ENCODE results near the gene CSF3. TPM values are rescaled to one million over a fixed set of nuclear protein-coding genes. Genes with fewer than 3 reads are reported as not detected.

Gene CSF3
- polyA plus RNA-seq (2013, experiment 1 of 2) = not detected
- polyA plus RNA-seq (2013, experiment 2 of 2) = not detected

GRCh38 chr17:40015005-40015997 lies at the start of gene CSF3:
Gene CSF3, plus strand, starts transcription at chr17:40015440. Its CDS starts 35 bp downstream, at chr17:40015475.
- Histone ChIP-seq H3K27ac (ENCODE audit: low read depth, low read length) (no peak within 1 kb of the TSS), H3K9ac (ENCODE audit: low read depth, low read length) (no peak within 1 kb of the TSS), H3K27me3 (ENCODE audit: insufficient read depth, low read length) (no peaks in the 10 kb centered on the region), H3K36me3 (ENCODE audit: insufficient read depth, low read length) (peaks cover 13% of the 10 kb centered on the region), H3K4me3 (ENCODE audit: low read length) (no peak within 1 kb of the TSS), H3K4me1 (ENCODE audit: insufficient read depth, low read length) (peaks cover 24% of the 10 kb centered on the region), H3K9me3 (ENCODE audit: insufficient read depth, low read depth, low read length) (no peaks in the 10 kb centered on the region)
- 66% methylated on average over 20 of the region's 20 CpGs for WGBS

GRCh38 chr17:39966771-39967170 lies 48.5 kb upstream of the CSF3 start:
- H3K4me3 ChIP-seq (ENCODE audit: low read length) = no peak overlapping the region
- H3K9me3 ChIP-seq (ENCODE audit: insufficient read depth, low read depth, low read length) = no peaks in the 10 kb centered on the region
- no peaks in the 10 kb centered on the region for H3K4me1 ChIP-seq (ENCODE audit: insufficient read depth, low read length)
- peaks cover 3% of the 10 kb centered on the region; the same call in 1 of the 2 replicates for H3K27me3 ChIP-seq (ENCODE audit: insufficient read depth, low read length)
- H3K36me3 ChIP-seq (ENCODE audit: insufficient read depth, low read length) = no peaks in the 10 kb centered on the region
- H3K27ac ChIP-seq (ENCODE audit: low read depth, low read length) = no peak overlapping the region
- no peak overlapping the region for H3K9ac ChIP-seq (ENCODE audit: low read depth, low read length)
- 91% methylated on average over 6 of the region's 6 CpGs for WGBS

GRCh38 chr17:39968761-39969160 lies 46.5 kb upstream of the CSF3 start:
- 84% methylated on average over 2 of the region's 2 CpGs for WGBS
- H3K4me1 ChIP-seq (ENCODE audit: insufficient read depth, low read length) = no peaks in the 10 kb centered on the region
- no peaks in the 10 kb centered on the region for H3K9me3 ChIP-seq (ENCODE audit: insufficient read depth, low read depth, low read length)
- H3K27me3 ChIP-seq (ENCODE audit: insufficient read depth, low read length) = peaks cover 3% of the 10 kb centered on the region; the same call in 1 of the 2 replicates
- no peak overlapping the region for H3K4me3 ChIP-seq (ENCODE audit: low read length)
- H3K9ac ChIP-seq (ENCODE audit: low read depth, low read length) = no peak overlapping the region
- no peak overlapping the region for H3K27ac ChIP-seq (ENCODE audit: low read depth, low read length)
- no peaks in the 10 kb centered on the region for H3K36me3 ChIP-seq (ENCODE audit: insufficient read depth, low read length)

GRCh38 chr17:39969375-39969774 lies 45.9 kb upstream of the CSF3 start:
- Histone ChIP-seq H3K36me3 (ENCODE audit: insufficient read depth, low read length) (no peaks in the 10 kb centered on the region), H3K27ac (ENCODE audit: low read depth, low read length) (no peak overlapping the region), H3K4me1 (ENCODE audit: insufficient read depth, low read length) (no peaks in the 10 kb centered on the region), H3K4me3 (ENCODE audit: low read length) (no peak overlapping the region), H3K9me3 (ENCODE audit: insufficient read depth, low read depth, low read length) (no peaks in the 10 kb centered on the region), H3K27me3 (ENCODE audit: insufficient read depth, low read length) (peaks cover 3% of the 10 kb centered on the region; the same call in 1 of the 2 replicates), H3K9ac (ENCODE audit: low read depth, low read length) (no peak overlapping the region)
- 93% methylated on average over 6 of the region's 6 CpGs for WGBS

- 81% methylated on average over 7 of the region's 7 CpGs for WGBS
- no peak overlapping the region for H3K4me3 ChIP-seq (ENCODE audit: low read length)
- H3K4me1 ChIP-seq (ENCODE audit: insufficient read depth, low read length) = no peaks in the 10 kb centered on the region
- H3K9me3 ChIP-seq (ENCODE audit: insufficient read depth, low read depth, low read length) = no peaks in the 10 kb centered on the region
- H3K27ac ChIP-seq (ENCODE audit: low read depth, low read length) = no peak overlapping the region
- peaks cover 3% of the 10 kb centered on the region; the same call in 1 of the 2 replicates for H3K27me3 ChIP-seq (ENCODE audit: insufficient read depth, low read length)
- no peaks in the 10 kb centered on the region for H3K36me3 ChIP-seq (ENCODE audit: insufficient read depth, low read length)
- H3K9ac ChIP-seq (ENCODE audit: low read depth, low read length) = no peak overlapping the region
Observed at GRCh38 chr17:39970157-39970692, 45.0 kb upstream of the CSF3 start.

GRCh38 chr17:39971076-39971603 lies 44.1 kb upstream of the CSF3 start:
- H3K27me3 ChIP-seq (ENCODE audit: insufficient read depth, low read length) = peaks cover 3% of the 10 kb centered on the region; the same call in 1 of the 2 replicates
- no peaks in the 10 kb centered on the region for H3K36me3 ChIP-seq (ENCODE audit: insufficient read depth, low read length)
- no peak overlapping the region for H3K4me3 ChIP-seq (ENCODE audit: low read length)
- no peaks in the 10 kb centered on the region for H3K9me3 ChIP-seq (ENCODE audit: insufficient read depth, low read depth, low read length)
- WGBS = 96% methylated on average over 4 of the region's 4 CpGs
- H3K4me1 ChIP-seq (ENCODE audit: insufficient read depth, low read length) = no peaks in the 10 kb centered on the region
- no peak overlapping the region for H3K27ac ChIP-seq (ENCODE audit: low read depth, low read length)
- no peak overlapping the region for H3K9ac ChIP-seq (ENCODE audit: low read depth, low read length)

- 69% methylated on average over 3 of the region's 3 CpGs for WGBS
- Histone ChIP-seq H3K27me3 (ENCODE audit: insufficient read depth, low read length) (peaks cover 3% of the 10 kb centered on the region; the same call in 1 of the 2 replicates), H3K4me1 (ENCODE audit: insufficient read depth, low read length) (no peaks in the 10 kb centered on the region), H3K27ac (ENCODE audit: low read depth, low read length) (no peak overlapping the region), H3K36me3 (ENCODE audit: insufficient read depth, low read length) (no peaks in the 10 kb centered on the region), H3K9ac (ENCODE audit: low read depth, low read length) (no peak overlapping the region), H3K4me3 (ENCODE audit: low read length) (no peak overlapping the region), H3K9me3 (ENCODE audit: insufficient read depth, low read depth, low read length) (no peaks in the 10 kb centered on the region)
Observed at GRCh38 chr17:39972271-39972670, 43.0 kb upstream of the CSF3 start.

- Histone ChIP-seq H3K27ac (ENCODE audit: low read depth, low read length) (no peak overlapping the region), H3K27me3 (ENCODE audit: insufficient read depth, low read length) (peaks cover 3% of the 10 kb centered on the region; the same call in 1 of the 2 replicates), H3K4me3 (ENCODE audit: low read length) (no peak overlapping the region), H3K9ac (ENCODE audit: low read depth, low read length) (no peak overlapping the region), H3K36me3 (ENCODE audit: insufficient read depth, low read length) (no peaks in the 10 kb centered on the region), H3K4me1 (ENCODE audit: insufficient read depth, low read length) (no peaks in the 10 kb centered on the region), H3K9me3 (ENCODE audit: insufficient read depth, low read depth, low read length) (no peaks in the 10 kb centered on the region)
- 99% methylated on average over 2 of the region's 2 CpGs for WGBS
Observed at GRCh38 chr17:39973496-39973895, 41.7 kb upstream of the CSF3 start.

- peaks cover 6% of the 10 kb centered on the region for H3K4me1 ChIP-seq (ENCODE audit: insufficient read depth, low read length)
- WGBS = 90% methylated on average over 5 of the region's 5 CpGs
- H3K9me3 ChIP-seq (ENCODE audit: insufficient read depth, low read depth, low read length) = no peaks in the 10 kb centered on the region
- no peak overlapping the region for H3K9ac ChIP-seq (ENCODE audit: low read depth, low read length)
- H3K27ac ChIP-seq (ENCODE audit: low read depth, low read length) = no peak overlapping the region
- H3K4me3 ChIP-seq (ENCODE audit: low read length) = no peak overlapping the region
- peaks cover 3% of the 10 kb centered on the region; the same call in 1 of the 2 replicates for H3K27me3 ChIP-seq (ENCODE audit: insufficient read depth, low read length)
- H3K36me3 ChIP-seq (ENCODE audit: insufficient read depth, low read length) = no peaks in the 10 kb centered on the region
Observed at GRCh38 chr17:39974433-39974832, 40.8 kb upstream of the CSF3 start.

- H3K4me1 ChIP-seq (ENCODE audit: insufficient read depth, low read length) = peaks cover 10% of the 10 kb centered on the region
- H3K4me3 ChIP-seq (ENCODE audit: low read length) = no peak overlapping the region
- no peak overlapping the region for H3K9ac ChIP-seq (ENCODE audit: low read depth, low read length)
- H3K27ac ChIP-seq (ENCODE audit: low read depth, low read length) = no peak overlapping the region
- 84% methylated on average over 4 of the region's 4 CpGs for WGBS
- H3K27me3 ChIP-seq (ENCODE audit: insufficient read depth, low read length) = no peaks in the 10 kb centered on the region
- H3K9me3 ChIP-seq (ENCODE audit: insufficient read depth, low read depth, low read length) = no peaks in the 10 kb centered on the region
- H3K36me3 ChIP-seq (ENCODE audit: insufficient read depth, low read length) = no peaks in the 10 kb centered on the region
Observed at GRCh38 chr17:39975801-39976200, 39.4 kb upstream of the CSF3 start.
